ENCODE data around the gene SEPTIN7. TPM values are rescaled to one million over a fixed set of nuclear protein-coding genes. Genes with fewer than 3 reads are reported as not detected.

Gene SEPTIN7
- total and polyA plus RNA-seq, 4 donors, result 101 to 296 (median 132) TPM

GRCh38 chr7:35848725-35849124, 47.9 kb downstream of the SEPTIN7 start:
- H3K36me3 ChIP-seq (ENCODE audit: control insufficient read depth in 4 of 4, insufficient read depth in 4 of 4, low read length in 4 of 4), result peaks cover 3 to 9% (median 6%) of the 10 kb centered on the region in 4 donors
- no peak overlapping the region for H3K9ac ChIP-seq (ENCODE audit: insufficient read depth in 1 of 2, low read length in 2 of 2)
- no peak overlapping the region for H3K4me3 ChIP-seq
- H3K27me3 ChIP-seq (ENCODE audit: control insufficient read depth in 3 of 3, insufficient read depth in 3 of 3, low read length in 2 of 3), result no peaks in the 10 kb centered on the region
- 60 to 79% methylated on average over 2 of the region's 2 CpGs for WGBS, 2 donors
- H3K27ac ChIP-seq (ENCODE audit: low read depth in 1 of 2, low read length in 1 of 2), result no peak overlapping the region
- ATAC-seq (ENCODE audit: insufficient read depth, low FRiP score), result no peak
- no peaks in the 10 kb centered on the region for H3K9me3 ChIP-seq (ENCODE audit: control insufficient read depth in 4 of 4, insufficient read depth in 3 of 4, low read length in 3 of 4)
- TF ChIP-seq CTCF (IDR thresholded peaks at IDR 0.05; ENCODE audit: control extremely low read depth, extremely low read depth), result no peak
- DNase-seq, result no peak
- H3K4me1 ChIP-seq (ENCODE audit: control insufficient read depth in 5 of 5, insufficient read depth in 5 of 5, low read length in 5 of 5), result peaks cover 0 to 13% (median 0%) of the 10 kb centered on the region in 5 donors

GRCh38 chr7:35849158-35849831, 48.4 kb downstream of the SEPTIN7 start:
- H3K36me3 ChIP-seq (ENCODE audit: control insufficient read depth in 4 of 4, insufficient read depth in 4 of 4, low read length in 4 of 4), result peaks cover 3 to 9% (median 6%) of the 10 kb centered on the region in 4 donors
- H3K9ac ChIP-seq (ENCODE audit: insufficient read depth in 1 of 2, low read length in 2 of 2), result no peak overlapping the region
- 84 to 91% methylated on average over 7 of the region's 7 CpGs for WGBS, 2 donors
- H3K4me1 ChIP-seq (ENCODE audit: control insufficient read depth in 5 of 5, insufficient read depth in 5 of 5, low read length in 5 of 5), result peaks cover 0 to 13% (median 0%) of the 10 kb centered on the region in 5 donors
- no peaks in the 10 kb centered on the region for H3K27me3 ChIP-seq (ENCODE audit: control insufficient read depth in 3 of 3, insufficient read depth in 3 of 3, low read length in 2 of 3)
- TF ChIP-seq CTCF (IDR thresholded peaks at IDR 0.05; ENCODE audit: control extremely low read depth, extremely low read depth), result no peak
- ATAC-seq (ENCODE audit: insufficient read depth, low FRiP score), result no peak
- no peak overlapping the region for H3K4me3 ChIP-seq
- H3K27ac ChIP-seq (ENCODE audit: low read depth in 1 of 2, low read length in 1 of 2), result no peak overlapping the region
- no peak for DNase-seq
- H3K9me3 ChIP-seq (ENCODE audit: control insufficient read depth in 4 of 4, insufficient read depth in 3 of 4, low read length in 3 of 4), result no peaks in the 10 kb centered on the region

- H3K36me3 ChIP-seq (ENCODE audit: control insufficient read depth in 4 of 4, insufficient read depth in 4 of 4, low read length in 4 of 4), result peaks cover 0 to 5% (median 4%) of the 10 kb centered on the region in 4 donors
- H3K27me3 ChIP-seq (ENCODE audit: control insufficient read depth in 3 of 3, insufficient read depth in 3 of 3, low read length in 2 of 3), result no peaks in the 10 kb centered on the region
- no peaks in the 10 kb centered on the region for H3K9me3 ChIP-seq (ENCODE audit: control insufficient read depth in 4 of 4, insufficient read depth in 3 of 4, low read length in 3 of 4)
- H3K9ac ChIP-seq (ENCODE audit: insufficient read depth in 1 of 2, low read length in 2 of 2), result no peak overlapping the region
- H3K27ac ChIP-seq (ENCODE audit: low read depth in 1 of 2, low read length in 1 of 2), result no peak overlapping the region
- no peak for TF ChIP-seq CTCF (IDR thresholded peaks at IDR 0.05; ENCODE audit: control extremely low read depth, extremely low read depth)
- peaks cover 0 to 13% (median 0%) of the 10 kb centered on the region in 5 donors for H3K4me1 ChIP-seq (ENCODE audit: control insufficient read depth in 5 of 5, insufficient read depth in 5 of 5, low read length in 5 of 5)
- ATAC-seq (ENCODE audit: insufficient read depth, low FRiP score) (no peak), DNase-seq (no peak)
- no peak overlapping the region for H3K4me3 ChIP-seq
Measured at GRCh38 chr7:35849954-35850353, 49.1 kb downstream of the SEPTIN7 start.

Other genes with a start within 250 kb of the SEPTIN7 start
- 10 to 100 TPM; 24.7 to 32.2 TPM for gene HERPUD2, start 105.9 kb upstream of the SEPTIN7 start, total RNA-seq
- gene HERPUD2, start 105.9 kb upstream of the SEPTIN7 start, polyA plus RNA-seq, result 10 to 100 TPM; 10.4 to 18.9 TPM